HG02678 (cell line): ENCODE results near the gene CENPW.

Experiments
- ATAC-seq: cut with Tn5 transposase; IDR thresholded peaks from one replicate; pipeline ENCODE4 v1.9.1; 2021; ENCODE audit warnings: mild to moderate bottlenecking, moderate library complexity; ENCODE audit not compliant: unreplicated experiment

Gene CENPW

DNA sequence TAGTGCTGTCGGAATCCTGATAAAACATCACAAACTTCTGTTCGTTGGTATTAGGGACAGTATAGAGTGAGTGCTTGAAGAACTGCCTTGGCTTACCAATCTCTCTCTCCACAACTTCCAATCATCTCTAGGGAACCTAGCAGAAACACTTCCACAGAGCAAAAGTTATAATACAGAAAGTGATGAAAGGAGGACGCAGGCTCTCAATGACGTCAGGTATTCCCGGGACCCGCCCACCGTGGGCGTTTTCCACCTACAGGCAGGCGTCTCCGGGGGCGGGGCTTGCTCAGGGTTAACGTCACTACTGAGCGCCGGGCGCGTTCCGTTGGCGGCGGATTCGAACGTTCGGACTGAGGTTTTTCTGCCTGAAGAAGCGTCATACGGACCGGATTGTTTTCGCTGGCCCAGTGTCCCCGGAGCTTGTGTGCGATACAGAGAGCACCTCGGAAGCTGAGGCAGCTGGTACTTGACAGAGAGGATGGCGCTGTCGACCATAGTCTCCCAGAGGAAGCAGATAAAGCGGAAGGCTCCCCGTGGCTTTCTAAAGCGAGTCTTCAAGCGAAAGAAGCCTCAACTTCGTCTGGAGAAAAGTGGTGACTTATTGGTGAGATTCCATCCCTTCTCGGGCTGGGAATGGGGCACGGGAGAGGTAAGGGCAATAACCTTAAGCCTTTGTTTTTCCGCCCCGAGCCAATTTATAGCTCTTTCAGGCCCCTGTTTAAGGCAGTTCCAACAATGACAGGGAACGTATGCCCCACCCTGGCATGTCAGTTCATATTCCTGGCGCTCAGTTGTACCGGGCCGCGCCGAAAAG, at the start of gene CENPW:
Gene CENPW, plus strand, starts transcription at position 320 of the 814 bp plus-strand sequence. Its CDS starts 159 bp downstream, at position 479.
- peak; percentile 93 for ATAC-seq

DNA sequence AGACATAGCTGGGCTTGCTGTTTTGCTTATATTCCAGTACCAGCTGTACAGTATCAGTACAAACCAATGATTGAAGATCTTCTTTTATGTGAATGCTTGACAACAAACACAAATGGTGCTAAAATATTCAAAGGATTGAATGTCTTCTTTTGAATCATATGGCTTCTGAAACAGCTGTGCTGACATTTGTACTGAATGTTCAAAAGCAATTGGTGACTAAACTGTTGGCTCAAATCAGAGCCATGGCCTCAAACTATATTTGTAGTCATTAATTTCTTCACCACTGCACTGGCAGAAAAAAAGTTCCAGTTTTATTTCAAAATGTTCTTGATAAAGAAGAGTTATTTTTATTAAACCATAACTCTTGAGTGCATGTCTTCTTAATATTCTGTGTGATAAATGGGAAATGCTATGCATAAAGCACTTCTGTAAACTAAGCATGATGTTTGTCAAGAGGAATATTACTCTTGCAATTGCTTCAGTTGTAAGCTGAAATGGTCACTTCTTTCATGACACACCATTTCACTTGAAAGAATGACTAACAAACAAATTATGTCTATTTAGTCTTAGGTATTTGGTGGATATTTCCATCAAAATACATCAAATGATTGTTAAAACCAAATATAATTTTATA, 45.9 kb upstream of the CENPW start:
- ATAC-seq: no peak

DNA sequence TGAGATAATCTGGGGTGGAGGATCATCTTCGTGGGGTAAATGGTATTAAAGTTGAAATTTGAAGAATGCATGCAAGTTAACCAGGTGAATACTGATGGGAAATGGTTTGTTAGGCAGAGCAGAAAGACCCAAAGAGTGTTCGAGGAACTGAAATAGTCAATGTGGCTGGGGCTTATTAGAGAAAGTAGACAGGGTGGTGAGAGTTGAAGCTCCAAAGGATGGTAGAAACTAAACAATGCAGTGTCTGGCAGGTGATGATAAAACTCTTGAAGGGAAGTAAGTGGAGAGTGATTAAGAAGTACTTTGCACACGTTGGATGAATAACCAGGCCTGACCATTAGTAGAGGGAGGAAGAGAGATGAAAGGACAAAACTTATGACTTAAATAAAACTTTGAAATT, 39.8 kb upstream of the CENPW start:
- ATAC-seq: no peak

DNA sequence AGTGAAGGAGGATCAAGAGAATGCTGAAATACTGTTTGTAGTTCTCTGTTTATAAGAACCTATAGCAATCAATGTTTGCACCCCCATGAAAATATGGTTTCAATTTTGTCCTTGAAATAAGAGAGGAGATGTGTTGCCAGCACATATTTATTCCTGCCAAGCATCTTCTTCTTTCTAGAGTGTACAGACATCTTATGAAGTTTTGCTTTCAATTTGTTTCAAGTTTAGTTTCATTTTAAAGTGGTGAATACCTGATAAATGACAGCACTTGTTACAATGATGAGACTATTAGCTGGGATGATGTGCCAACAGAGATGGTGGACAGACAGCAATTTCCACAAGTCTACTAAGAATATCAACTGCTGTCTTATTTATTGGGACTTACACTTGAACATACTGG, 39.2 kb upstream of the CENPW start:
- peak; percentile 80 for ATAC-seq

DNA sequence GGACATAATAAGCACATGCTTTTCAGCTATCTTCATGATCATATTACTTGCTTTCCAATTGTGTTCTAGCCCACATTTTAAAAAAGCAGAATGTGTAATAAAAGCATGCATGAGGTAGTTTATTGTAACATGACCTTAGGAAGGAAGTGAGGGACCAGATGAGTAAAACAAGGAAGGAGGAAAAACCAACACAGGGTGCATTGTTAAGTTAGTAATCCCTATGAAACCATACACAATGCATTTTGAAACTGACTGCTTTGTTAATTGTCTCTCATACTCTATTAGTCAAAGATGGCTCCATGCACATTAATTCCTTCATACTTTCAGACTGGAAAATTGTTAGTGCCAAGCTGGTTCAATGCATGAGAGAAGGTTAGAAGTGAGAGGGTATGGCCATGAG, 37.7 kb upstream of the CENPW start:
- no peak for ATAC-seq

DNA sequence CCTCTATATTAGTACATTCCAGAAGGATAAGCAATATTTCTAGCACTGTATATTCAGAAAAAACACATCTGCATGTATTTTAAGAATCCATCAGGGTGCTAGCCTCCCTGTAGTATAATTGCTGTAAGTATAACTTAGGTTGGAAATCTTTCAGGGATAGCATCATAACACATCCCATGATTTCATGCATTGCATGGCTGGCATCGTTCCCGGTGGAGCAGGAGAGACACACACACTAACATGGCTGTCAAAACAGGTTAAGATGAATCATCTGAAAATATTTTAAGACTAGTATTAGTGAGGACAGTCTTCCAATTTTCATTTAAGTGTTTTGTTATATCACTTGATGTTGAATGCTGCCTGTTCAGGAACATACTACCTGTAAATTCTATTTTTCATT, 32.1 kb upstream of the CENPW start:
- ATAC-seq: no peak

DNA sequence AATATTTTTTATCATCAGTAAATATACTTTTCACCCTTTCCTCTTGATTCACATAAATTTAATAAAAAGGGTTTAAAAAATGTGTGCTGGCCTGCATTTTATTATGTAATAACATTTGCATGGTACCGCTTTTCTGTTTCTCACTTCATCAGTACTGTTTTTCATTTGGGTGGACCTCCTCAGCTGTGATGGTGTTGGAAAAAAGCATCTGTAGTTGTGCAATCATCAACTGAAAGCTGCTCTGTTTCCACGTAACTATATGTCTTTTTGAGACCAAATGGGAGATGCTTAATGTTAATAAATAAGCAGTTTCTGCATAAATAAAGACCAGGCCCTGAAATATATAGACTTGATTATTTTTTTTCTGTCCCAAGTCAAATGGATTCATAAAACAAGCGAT, 31.6 kb upstream of the CENPW start:
- no peak for ATAC-seq

DNA sequence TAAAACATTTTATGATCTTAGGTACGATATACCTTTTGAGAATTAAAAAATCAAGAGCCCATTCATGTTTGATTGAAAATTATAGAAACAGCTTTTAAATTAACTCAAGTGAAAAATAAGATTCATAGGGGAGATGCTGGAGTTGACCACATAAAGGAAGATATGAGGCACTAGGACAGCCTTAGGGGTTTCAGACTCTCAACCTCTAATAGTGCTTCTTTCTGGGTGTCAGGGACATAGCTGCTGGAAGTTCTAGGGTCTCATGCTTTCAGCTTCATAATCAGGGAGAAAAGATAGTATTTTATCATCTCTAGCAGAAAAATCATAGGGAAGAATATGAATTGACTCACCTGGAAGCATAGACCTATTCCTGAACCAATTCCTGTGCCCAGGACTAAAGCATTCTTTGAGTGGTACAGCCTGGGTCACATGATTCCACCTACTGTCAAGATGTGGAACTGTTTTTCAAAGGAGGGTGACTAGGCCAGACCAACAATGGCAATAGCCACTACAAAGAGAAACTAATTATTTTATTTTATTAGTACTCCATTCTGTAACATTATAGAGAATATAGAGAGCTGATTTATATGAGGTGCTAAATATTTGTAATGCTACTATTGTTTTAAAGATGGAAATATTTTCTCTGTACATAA, 27.8 kb upstream of the CENPW start:
- ATAC-seq: peak; percentile 93

DNA sequence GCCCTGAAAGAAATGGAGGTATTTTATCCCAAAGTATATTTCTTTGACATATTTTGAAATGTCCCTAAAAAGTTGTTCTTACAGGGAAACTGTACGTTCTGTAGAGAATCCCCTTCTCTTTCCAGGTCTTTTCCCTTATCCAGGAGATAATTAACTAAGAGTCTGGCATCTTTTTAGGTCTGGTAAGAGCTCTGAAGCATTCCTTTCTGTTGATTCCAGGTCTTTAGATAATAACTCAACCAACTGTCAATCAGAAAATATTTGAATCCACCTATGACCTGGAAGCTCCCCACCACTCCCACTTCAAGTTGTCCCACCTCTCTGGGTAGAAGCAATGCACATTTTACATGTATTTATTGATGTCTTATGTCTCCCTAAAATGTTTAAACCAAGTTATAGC, 26.0 kb upstream of the CENPW start:
- ATAC-seq: no peak

DNA sequence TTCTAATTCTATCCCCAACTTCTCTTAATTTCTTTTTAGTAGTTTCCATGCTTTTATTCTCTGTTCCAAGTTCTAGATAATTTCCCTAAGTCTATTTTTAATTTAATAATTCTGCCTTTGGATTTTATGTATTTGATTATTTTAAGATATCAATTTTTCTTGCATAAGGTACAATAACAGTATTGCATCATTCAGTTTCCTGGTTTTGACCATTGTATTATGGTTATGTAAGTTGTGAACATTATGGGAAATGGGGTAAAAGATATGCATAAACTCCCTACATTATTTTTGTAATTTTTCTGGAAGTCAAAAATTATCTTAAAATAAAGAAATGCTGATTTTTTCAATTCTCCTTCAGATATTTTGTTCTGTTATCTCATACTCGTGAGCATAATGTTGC, 21.1 kb upstream of the CENPW start:
- ATAC-seq: no peak

DNA sequence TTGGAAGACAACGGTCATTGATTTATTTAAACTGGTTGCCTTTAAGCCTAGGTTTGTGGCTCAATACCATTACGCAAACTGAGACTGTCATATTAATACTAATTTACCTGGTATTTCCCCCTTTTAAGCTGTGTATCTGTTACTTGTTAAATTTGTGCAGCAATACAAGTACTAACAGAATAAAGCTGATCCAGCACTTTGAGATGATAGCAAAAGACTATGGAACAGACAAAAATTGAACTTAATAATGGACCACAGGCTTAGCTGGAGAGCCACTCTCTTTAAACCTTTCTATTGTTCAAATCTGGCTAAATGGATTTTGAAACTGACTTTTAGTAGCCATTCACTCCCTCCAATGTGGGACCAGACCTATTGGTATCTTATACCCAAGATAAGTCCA, 6.2 kb upstream of the CENPW start:
- no peak for ATAC-seq

DNA sequence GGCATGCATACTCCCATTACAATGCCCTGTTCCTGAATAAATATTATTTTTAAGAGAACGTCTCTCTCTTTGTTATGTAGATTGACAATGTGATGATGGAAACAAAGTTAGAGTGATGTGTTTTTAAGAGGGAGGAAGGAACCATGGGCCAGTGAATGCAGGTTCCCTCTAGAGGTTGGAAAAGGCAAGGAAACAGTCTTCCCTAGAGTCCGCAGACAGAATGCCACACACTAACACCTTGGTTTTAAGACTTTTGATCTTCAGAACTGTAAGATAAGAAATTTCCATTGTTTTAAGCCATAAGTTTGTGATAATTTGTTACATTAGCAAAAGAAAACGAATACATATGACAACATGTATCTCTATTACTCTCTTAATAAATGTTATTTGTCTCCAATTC, 4.7 kb upstream of the CENPW start:
- ATAC-seq: no peak

DNA sequence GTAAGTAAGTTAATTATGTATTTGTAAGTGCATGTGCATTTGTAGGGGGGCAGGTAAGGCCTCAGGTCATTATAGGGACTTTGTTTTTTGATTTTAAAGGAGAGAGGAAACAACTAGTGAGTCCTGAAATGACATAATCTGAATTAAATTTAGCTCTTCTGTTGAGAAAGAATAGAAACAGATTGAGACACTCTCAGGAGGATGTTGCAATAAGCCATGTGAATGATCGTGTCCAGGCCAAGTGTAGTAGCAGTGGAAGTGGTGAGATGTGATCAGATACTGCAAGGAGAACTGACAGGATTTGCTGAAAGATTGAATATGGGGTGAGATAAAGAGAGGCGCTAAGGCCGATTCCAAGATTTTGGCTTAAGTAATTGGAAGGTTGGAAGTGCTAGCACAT, 2.6 kb upstream of the CENPW start:
- no peak for ATAC-seq

DNA sequence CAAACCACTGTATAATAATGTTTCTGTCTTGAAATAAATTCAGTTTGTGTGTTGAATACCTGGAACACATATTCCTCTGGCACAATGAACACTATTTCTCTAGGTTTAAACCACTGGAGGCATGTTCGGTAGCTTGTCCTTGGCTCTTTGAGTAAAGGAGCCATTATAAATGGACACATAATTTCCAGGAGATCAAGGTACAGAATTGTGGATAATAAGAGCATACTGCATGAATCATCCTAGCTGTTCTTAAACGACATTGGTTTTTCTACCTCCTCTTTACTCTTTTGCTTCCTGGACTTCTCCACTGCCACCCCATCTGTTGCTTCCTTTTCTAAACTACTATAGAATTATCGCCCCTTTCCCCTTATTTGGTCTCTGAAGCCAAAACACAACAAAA, 1.2 kb downstream of the CENPW start:
- no peak for ATAC-seq

DNA sequence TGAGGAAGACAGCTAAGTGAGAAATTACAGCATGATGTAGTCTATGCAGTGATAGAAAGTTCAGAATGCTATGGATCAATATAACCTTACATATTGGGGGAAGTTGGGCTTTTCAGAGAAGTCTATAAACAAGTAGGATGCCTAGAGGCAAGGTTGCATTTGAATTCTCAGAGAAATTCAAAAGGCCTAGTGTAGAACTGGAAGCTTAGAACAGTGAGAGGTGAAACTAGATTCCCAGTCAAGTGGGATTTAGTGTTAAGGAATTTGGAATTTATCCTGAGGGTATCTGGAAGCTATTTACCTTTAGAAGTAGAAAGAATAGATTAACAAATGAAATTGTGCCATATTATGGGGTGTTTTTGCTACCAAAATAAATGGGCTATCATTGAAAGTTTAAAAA, 4.3 kb downstream of the CENPW start:
- no peak for ATAC-seq

DNA sequence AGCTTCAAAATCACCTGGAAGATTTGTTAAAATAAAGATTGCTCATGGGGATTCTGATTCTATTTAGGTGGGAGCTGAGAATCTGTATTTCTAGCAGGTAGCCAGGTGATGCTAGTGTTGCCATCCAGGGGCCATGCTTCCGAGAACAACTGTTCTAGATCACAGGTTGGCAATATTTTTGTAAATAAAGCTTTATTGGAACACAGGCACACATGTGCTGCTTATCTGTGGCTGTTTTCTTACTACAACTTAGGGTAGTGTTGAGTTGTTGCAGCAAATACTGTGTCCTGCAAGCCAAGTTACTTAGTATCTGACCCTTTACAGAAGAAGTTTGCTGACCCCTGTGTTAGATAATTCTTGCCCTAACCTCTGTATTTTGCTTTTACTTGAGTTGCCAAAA, 12.0 kb downstream of the CENPW start:
- no peak for ATAC-seq

DNA sequence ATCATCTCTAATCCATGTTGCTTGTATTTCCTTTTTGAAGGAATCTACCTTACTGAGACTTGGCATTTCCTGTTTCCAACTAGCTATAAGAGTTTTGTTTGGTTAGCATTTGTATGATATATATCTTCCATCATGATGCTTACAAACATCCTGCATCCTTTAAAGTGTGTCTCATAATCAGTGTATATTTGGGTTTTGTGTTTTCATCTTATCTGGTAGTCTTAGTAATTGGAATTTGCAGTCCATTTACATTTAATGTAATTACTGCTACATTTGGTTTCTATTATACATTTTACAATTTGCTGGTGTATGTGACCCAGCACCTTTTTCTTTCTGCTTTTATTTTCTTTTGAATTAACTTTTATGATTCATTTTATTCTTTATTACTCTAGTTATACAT, 12.6 kb downstream of the CENPW start:
- no peak for ATAC-seq

DNA sequence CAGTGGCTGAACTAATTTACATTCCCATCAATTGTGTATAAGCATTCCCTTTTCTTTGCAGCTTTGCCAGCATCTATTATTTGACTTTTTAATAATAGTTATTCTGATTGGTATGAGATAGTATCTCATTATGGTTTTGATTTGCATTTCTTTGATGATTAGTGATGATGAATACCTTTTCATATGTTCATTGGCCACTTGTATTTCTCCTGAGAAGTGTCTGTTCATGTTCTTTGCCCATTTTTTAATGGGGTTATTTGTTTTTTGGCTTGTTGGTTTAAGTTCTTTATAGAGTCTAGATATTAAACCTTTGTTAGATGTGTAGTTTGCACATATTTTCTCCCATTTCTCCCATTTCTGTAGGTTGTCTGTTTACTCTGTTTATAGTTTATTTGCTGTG, 16.6 kb downstream of the CENPW start:
- ATAC-seq: no peak

DNA sequence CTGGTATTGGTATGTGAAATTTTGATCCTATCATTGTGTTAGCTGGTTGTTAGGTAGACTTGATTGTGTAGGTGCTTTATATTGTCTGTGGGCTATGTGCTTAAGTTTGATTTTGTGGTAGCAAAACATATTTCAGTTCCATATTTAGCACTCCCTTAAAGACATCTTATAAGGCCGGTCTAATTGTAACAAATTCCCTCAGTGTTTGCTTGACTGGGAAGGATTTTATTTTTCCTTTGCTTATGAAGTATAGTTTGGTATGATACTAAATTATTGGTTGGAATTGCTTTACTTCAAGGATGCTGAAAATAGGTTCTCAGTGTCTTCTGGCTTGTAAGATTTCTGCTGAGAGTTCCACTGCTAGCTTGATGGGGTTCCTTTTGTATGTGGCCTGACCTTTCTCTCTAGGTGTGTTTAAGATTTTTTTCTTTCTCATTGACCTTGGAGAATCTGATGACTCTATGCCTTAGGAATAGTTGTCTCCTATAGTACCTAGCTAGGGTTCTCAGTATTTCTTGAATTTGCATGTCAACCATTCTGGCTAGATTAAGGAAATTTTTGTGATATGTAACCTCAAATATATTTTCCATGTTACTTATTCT, 20.1 kb downstream of the CENPW start:
- no peak for ATAC-seq

DNA sequence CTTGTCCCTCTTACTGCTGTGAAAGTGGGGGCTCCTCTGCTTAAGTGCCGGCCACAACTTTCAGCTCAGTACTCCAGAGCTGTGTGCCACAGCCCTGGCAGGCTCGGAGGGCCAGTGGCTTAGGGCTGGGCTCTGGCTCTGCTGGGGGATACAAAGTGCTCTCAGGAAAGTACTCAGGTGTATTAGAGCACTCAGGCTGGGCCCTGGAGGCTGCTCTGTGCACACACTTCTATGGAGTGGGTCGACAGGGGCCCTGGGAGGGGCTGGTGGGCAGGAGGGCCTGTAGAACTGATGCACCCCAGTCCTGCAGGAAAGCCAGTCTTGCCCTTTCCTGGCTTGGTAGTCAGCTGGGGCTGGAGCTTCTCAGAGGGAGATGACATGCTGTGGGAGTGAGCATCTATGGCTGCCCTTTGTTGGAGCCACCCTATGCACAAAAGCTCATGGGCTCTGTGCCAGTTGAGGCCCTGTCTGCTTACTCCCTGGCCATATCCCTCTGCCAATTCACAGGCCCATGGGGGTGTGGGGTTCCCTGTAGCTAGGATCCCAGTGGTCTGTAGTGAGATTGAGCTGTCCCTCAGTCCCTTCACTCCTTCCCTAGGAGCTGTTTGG, 22.0 kb downstream of the CENPW start:
- no peak for ATAC-seq

DNA sequence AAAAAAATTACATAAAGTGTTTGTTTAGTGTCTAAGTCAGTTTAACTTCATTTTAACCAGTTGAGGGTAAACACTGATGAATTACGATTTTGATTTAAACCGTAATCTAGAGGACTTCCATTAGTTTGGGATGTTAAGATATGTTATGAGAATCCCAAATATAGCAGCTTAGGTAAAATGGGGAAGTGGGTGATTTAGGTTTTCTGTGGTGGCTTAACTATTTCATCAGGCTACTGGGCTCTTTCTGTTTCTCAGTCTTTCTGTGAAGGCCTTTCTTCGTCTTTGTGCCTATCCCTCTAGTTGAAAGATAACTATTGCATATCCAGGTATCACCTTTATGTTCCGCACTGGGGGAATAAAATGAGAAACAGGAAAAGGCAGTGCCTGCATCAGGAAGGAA, 27.9 kb downstream of the CENPW start:
- ATAC-seq: no peak
